Prostate gland (tissue), 2 donors: ENCODE results near the gene ACTN4. TPM values are rescaled to one million over a fixed set of nuclear protein-coding genes. Genes with fewer than 3 reads are reported as not detected.

Source experiments
- DNase-seq: peaks from one replicate; pipeline ENCODE4 v3.0.0-alpha.2; 2019; ENCODE audit warnings: low spot score
- H3K27ac ChIP-seq, 2 donors: fragments of 200-600 bp; sonication (generic); 2 replicates each; pipeline ENCODE4 v1.5.1; 2017 to 2019
- H3K27me3 ChIP-seq: fragments of 200-600 bp; sonication (generic); replicated peaks from 2 replicates; pipeline ENCODE4 v1.5.1; 2019; ENCODE audit not compliant: insufficient read depth
- H3K36me3 ChIP-seq, 2 donors: fragments of 200-600 bp; sonication (generic); 1 replicate in 1 of 2; 2 replicates in 1 of 2; pipeline versions ENCODE4 v1.5.1 to v1.8.1; 2017 to 2019
- H3K4me1 ChIP-seq: fragments of 200-600 bp; sonication (generic); replicated peaks from 2 replicates; pipeline ENCODE4 v1.5.1; 2019
- H3K4me3 ChIP-seq, 2 donors: fragments of 200-600 bp; sonication (generic); 2 replicates each; pipeline ENCODE4 v1.5.1; 2017 to 2019
- H3K9me3 ChIP-seq: fragments of 200-600 bp; sonication (generic); 2 replicates; pipeline ENCODE4 v1.5.1; 2017
- POLR2A ChIP-seq: fragments of 450-650 bp; IDR thresholded peaks from one replicate; pipeline ENCODE4 v1.6.1; 2016; ENCODE audit warnings: antibody characterized with exemption, mild to moderate bottlenecking
- POLR2AphosphoS5 ChIP-seq: sonication (generic); formaldehyde crosslinking; IDR thresholded peaks from one replicate; pipeline ENCODE4 v1.6.1; 2017; ENCODE audit warnings: antibody characterized with exemption
- WGBS: methylation state at CpG from one replicate; pipeline ENCODE4 v1.1.5; 2018; 5-methylcytosine and 5-hydroxymethylcytosine counted together
- intact Hi-C: fragments of 100-400 bp; cut with DNase I; formaldehyde crosslinking; loops from one replicate; pipeline ENCODE4 v1.14.2; 2022
- total RNA-seq, 2 donors: library from RNA; depleted of rRNA; stranded (reverse); fragments of >200 nt; gene quantifications; one replicate each; pipeline ENCODE4 v1.1.0, GENCODE V29; 2016
- TF ChIP-seq, protein P1 (sequence below), 4 experiments: fragments of 200-600 bp in 2 of 4; fragments of 450-650 bp in 2 of 4; sonication (generic) in 2 of 4; IDR thresholded peaks; 1 replicate in 3 of 4; 2 replicates in 1 of 4; pipeline ENCODE4 v1.5.1; 2016 to 2019; ENCODE audit warnings: antibody characterized with exemption in 4 of 4, mild to moderate bottlenecking in 2 of 4, moderate library complexity in 2 of 4

ACTN4 gene
- total RNA-seq, 2 donors from 2014 or later, result 312 to 330 TPM

DNA sequence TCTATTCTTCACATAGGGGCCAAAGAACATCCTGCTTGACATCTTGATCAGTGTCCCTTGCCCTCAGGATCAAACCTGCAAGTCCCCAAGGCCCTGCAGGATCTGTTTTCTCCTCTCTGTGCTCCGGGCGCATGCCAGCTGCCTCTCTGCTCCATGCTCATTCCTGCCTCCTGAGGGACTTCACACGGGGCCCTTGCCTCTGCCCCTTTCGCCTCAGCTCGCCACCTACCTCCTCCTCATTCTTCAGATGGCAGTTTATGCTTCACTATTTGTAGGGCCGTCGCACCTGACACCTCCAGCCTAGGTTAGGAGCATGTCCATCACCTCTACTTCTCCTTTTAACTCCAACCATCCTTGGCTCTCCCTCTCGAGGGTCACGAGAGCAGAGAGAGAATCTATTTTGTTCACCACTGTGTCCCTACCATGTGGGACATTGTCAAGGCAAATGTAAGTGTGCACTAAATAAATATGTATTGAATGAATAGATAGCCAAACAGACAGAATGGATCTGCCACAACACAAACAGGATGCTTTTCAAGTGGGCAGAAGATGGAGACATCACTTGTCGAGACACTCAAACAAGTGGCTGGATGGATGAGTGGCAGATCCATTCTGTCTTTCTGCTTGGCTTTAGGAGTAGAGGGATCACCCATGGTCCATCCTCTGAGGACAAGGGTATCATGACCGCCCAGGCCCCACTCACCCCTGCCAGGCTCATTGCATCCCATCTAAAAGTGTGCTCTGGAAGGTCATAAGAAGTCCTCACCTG, 29.6 kb downstream of the ACTN4 start:
- 75% methylated on average over 11 of the region's 11 CpGs for WGBS
- Histone ChIP-seq H3K27me3 (no peaks in the 10 kb centered on the region), H3K9me3 (no peaks in the 10 kb centered on the region), H3K36me3 (no peaks in the 10 kb centered on the region), H3K4me3 (no peak overlapping the region), H3K27ac (peak overlapping the region; percentile 87 to 90), H3K4me1 (peaks cover 24% of the 10 kb centered on the region)
- intact Hi-C loops, result no loop called here
- DNase-seq, result no peak
- TF ChIP-seq, protein P1, sequence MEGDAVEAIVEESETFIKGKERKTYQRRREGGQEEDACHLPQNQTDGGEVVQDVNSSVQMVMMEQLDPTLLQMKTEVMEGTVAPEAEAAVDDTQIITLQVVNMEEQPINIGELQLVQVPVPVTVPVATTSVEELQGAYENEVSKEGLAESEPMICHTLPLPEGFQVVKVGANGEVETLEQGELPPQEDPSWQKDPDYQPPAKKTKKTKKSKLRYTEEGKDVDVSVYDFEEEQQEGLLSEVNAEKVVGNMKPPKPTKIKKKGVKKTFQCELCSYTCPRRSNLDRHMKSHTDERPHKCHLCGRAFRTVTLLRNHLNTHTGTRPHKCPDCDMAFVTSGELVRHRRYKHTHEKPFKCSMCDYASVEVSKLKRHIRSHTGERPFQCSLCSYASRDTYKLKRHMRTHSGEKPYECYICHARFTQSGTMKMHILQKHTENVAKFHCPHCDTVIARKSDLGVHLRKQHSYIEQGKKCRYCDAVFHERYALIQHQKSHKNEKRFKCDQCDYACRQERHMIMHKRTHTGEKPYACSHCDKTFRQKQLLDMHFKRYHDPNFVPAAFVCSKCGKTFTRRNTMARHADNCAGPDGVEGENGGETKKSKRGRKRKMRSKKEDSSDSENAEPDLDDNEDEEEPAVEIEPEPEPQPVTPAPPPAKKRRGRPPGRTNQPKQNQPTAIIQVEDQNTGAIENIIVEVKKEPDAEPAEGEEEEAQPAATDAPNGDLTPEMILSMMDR (IDR thresholded peaks at IDR 0.05), result no peak
- TF ChIP-seq POLR2A (no peak), POLR2AphosphoS5 (no peak)

DNA sequence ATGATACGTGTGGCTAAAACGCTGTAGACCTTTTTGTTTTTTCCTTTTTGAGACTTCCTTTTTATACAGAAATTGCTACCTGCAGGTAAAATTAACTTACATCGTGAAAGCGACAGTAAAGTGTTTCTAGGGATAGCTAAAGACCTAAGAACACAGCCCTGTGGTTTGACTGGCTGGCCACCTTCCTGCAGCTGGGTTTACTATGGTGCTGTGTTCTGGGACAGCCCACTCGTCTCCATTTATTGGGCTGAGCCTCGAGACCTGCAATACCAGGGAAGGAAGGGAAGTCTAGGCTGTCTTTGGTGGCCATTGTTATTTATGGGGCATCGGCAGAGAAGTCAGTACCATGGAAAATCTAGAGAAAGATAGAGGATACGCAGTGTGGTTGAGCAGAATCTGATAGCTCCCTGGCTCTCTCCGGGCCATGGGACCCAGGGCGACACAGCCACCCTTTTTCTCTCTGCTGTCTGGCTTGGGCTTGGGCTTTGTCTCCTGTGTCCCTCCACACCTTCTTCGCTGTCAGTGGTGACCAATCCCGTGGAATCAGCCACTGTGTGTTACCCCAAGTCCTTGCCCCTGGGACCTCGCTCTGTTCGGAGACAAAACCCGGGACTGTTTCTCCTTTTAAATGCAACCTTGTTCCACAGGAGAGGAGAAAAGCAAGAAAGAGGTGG, 30.9 kb downstream of the ACTN4 start:
- TF ChIP-seq, protein P1 (IDR thresholded peaks at IDR 0.05), result no peak
- TF ChIP-seq POLR2A, result no peak
- no peak for TF ChIP-seq POLR2AphosphoS5
- H3K4me1 ChIP-seq, result peaks cover 29% of the 10 kb centered on the region
- H3K4me3 ChIP-seq, result no peak overlapping the region
- H3K27me3 ChIP-seq, result no peaks in the 10 kb centered on the region
- intact Hi-C loops, result no loop called here
- DNase-seq, result no peak
- 70% methylated on average over 15 of the region's 15 CpGs for WGBS
- no peaks in the 10 kb centered on the region for H3K9me3 ChIP-seq
- no peaks in the 10 kb centered on the region for H3K36me3 ChIP-seq
- H3K27ac ChIP-seq, result peak overlapping the region; percentile 16 to 87

DNA sequence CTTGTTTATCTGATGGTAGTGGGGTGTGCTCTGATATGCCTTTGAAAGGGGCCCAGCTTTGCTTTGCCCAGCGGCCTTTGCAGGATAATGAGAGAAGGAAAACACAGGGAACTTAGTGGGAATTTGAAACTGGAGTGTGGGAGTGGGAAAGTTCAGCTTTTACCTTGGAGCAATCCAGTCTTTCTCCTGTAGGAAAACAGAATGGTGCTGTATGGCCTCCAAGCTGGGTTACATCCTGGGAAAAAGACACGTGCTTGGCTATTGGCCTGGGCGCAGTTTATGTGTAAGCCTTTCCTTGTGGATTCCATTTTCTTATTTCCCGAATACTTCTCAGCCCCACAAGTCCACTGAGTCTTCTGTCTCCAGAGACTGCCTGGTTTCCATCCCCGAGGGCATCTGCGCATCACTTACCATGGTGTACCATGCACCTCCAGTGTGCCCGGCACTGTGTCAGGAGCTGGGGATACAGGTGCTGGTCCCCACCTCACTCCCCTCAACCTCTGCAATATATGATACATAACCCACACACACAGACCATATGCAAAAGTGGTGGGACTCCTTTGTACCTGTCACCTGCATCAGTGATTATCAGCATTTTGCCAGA, 31.5 kb downstream of the ACTN4 start:
- H3K4me1 ChIP-seq, result peaks cover 31% of the 10 kb centered on the region
- DNase-seq, result no peak
- no peaks in the 10 kb centered on the region for H3K9me3 ChIP-seq
- no peak overlapping the region for H3K4me3 ChIP-seq
- intact Hi-C loops, result no loop called here
- H3K36me3 ChIP-seq, result no peaks in the 10 kb centered on the region
- H3K27me3 ChIP-seq, result no peaks in the 10 kb centered on the region
- H3K27ac ChIP-seq, result peak overlapping the region; percentile 16 to 26
- 82% methylated on average over 7 of the region's 7 CpGs for WGBS
- TF ChIP-seq, protein P1 (IDR thresholded peaks at IDR 0.05), result no peak
- TF ChIP-seq POLR2AphosphoS5 (no peak), POLR2A (no peak)

DNA sequence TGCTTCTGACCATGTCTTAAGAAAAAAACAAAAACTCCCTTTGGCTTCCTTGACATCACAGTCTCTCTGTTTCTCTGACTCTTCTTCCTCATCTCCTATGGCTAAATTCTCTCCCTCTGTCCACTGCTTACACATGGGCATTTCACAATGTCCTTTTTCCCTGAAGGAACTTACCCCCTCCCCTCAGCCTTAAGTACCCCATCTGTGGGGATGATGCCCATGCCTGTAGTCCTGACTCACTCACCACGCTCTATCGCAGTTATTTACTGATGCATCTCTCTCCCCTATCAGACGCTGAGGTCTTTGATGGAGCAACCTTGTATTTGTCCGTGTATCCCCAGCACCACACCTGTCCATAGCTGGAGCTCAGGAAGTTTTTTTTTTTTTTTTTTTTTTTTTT, 32.4 kb downstream of the ACTN4 start:
- DNase-seq, result no peak
- TF ChIP-seq, protein P1 (IDR thresholded peaks at IDR 0.05), result no peak
- no peak for TF ChIP-seq POLR2AphosphoS5
- Histone ChIP-seq H3K4me1 (peaks cover 35% of the 10 kb centered on the region), H3K4me3 (no peak overlapping the region), H3K27ac (peak overlapping the region in 1 of 2 donors; percentile 26), H3K36me3 (no peaks in the 10 kb centered on the region), H3K27me3 (no peaks in the 10 kb centered on the region), H3K9me3 (no peaks in the 10 kb centered on the region)
- intact Hi-C loops, result no loop called here
- WGBS, result 65% methylated on average over 4 of the region's 4 CpGs
